CD4-positive, alpha-beta T cell treated with Interferon gamma for 1 hour (primary cell): Measurements from ENCODE around the gene SRPK2.
"Not testable (repeated sequence)": the region's sequence is repeated elsewhere in the genome, so short reads cannot be mapped to it uniquely, and the experiment has no call there.

Source experiments
- DNase-seq: peaks from one replicate; pipeline ENCODE4 v3.0.0-alpha.2; 2020

Gene SRPK2

GRCh38 chr7:105336009-105336408 is 52.7 kb downstream of the SRPK2 start:
- DNase-seq = no peak

DNA sequence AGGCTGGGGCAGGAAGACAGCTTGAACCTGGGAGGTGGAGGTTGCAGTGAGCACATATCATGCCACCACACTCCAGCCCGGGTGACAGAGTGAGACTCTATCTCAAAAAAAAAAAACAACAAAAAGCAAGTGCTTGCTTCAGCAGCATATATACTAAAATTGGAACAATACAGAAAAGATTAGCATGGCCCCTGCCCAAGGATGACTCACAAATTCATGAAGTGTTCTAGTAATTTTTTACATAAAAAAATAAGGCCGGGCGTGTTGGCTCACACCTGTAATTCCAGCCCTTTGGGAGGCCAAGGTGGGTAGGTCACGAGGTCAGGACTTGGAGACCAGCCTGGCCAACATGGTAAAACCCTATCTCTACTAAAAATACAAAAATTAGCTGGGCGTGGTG is 56.1 kb downstream of the SRPK2 start:
- DNase-seq = not testable (repeated sequence)

GRCh38 chr7:105330526-105330925 is 58.2 kb downstream of the SRPK2 start:
- no peak for DNase-seq

DNA sequence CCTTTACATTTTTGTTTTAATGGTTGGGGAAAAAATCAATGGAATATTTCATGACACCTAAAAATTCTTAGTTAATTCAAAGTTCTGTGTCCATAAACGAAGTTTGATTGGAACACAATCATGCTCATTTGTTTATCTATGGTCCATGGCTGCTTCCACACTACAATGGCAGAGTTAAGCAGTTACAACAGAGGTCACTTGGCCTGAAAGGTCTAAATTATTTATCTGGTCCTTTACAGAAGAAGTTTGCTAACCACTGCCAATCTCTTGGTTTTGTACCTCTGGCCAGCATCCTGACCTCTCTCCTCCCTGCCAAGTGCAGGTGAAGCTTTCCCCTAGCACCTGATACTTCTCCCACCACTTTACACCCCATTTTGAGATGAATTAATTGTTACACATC is 61.5 kb downstream of the SRPK2 start:
- no peak for DNase-seq

DNA sequence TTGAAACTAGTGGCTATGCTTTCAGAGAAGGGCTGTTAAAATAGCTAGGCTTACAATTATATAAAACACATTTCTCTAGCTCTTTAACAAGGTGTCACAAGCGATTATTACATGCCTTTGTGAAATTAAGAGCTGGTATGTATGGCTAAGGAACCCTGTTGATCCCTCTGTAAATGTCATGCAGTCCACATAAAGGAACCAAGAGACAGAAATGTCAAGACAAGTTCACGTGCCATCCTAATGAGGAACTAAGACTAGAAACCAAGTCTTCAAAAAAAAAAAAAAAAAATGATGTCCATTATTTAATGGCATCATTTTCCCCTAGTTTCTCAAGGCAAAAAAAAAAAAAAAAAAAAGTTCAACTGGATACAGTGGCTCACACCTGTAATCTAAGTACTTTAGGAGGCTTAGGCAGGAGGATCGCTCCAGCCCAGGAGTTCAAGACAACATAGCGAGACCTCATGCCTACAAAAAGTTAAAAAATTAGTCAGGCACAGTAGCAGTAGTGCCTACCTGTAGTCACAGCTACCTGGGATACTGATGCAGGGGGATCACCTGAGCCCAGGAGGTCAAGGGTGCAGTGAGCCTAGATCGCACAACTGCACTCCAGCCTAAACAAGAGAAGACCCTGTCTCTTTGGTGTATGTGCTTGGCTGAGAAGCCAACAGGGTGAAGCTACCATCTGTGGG is 63.4 kb downstream of the SRPK2 start:
- DNase-seq = no peak

GRCh38 chr7:105324606-105325005 is 64.1 kb downstream of the SRPK2 start:
- not testable (repeated sequence) for DNase-seq

- no peak for DNase-seq
Measured at GRCh38 chr7:105323366-105323765, 65.4 kb downstream of the SRPK2 start.

DNA sequence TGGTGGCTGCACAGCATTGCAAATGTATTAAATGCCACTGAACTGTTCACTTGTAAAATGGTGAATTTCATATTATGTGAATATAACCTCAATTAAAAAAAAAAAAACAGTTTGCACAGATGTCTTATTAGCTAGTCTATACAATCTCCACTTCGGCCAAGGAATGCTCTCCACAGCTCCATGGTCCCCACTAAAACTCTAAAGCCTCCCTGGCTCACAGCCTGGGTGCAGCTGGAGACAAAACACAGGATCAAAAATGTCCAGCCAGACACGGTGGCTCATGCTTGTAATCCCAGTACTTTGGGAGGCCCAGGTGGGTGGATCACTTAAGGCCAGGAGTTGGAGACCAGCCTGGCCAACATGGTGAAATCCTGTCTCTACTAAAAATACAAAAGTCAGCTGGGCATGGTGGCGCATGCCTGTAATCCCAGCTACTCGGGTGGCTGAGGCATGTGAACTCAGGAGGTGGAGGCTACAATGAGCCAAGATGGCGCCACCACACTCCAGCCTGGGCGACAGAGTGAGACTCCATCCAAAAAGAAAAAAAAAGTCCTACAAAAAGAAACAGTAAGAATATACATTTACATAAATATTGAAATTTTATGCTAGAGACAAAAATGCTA is 66.0 kb downstream of the SRPK2 start:
- DNase-seq = no peak

DNA sequence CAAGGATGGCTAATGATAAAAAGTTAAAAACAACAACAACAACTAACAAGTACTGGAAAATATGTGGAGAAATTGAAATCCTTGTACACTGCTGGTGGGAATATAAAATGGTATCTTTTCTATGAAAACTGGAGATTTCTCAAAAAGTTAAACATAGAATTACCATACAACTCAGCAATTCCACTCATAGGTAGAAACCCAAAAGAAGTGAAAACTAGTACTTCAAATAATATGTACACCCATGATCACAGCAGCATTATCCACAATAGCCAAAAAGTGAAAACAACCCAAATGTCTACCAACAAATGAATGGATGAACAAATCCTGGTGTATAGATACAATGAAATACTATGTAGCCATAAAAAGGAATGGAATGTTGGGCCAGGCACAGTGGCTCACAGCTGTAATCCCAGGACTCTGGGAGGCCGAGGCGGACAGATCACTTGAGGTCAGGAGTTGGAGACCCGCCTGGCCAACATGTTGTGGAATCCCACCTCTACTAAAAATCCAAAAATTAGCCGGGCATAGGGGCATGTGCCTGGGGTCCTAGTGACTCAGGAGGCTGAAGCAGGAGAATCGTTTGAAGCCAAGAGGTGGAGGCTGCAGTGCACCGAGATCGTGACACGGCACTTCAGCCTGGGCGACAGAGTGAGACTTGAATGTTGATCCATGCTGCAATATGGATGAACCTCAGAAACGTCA is 66.8 kb downstream of the SRPK2 start:
- DNase-seq = no peak

DNA sequence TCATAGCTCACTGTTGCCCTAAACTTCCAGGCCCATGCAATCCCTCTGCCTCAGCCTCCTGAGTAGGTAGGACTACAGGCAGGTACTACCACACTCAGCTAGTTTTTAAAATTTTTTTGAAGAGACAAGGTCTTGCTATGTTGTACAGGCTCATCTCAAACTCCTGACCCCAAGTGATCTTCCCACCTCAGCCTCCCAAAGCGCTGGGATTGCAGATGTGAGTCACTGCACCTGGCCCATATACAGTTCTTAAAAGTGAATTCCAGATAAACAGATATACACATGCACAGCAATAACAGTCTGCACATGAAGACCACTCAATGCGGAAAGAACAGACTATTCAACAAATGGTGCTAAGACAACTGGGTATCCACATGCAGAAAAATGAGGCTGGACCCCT is 67.8 kb downstream of the SRPK2 start:
- no peak for DNase-seq

GRCh38 chr7:105319578-105319977 is 69.1 kb downstream of the SRPK2 start:
- no peak for DNase-seq

DNA sequence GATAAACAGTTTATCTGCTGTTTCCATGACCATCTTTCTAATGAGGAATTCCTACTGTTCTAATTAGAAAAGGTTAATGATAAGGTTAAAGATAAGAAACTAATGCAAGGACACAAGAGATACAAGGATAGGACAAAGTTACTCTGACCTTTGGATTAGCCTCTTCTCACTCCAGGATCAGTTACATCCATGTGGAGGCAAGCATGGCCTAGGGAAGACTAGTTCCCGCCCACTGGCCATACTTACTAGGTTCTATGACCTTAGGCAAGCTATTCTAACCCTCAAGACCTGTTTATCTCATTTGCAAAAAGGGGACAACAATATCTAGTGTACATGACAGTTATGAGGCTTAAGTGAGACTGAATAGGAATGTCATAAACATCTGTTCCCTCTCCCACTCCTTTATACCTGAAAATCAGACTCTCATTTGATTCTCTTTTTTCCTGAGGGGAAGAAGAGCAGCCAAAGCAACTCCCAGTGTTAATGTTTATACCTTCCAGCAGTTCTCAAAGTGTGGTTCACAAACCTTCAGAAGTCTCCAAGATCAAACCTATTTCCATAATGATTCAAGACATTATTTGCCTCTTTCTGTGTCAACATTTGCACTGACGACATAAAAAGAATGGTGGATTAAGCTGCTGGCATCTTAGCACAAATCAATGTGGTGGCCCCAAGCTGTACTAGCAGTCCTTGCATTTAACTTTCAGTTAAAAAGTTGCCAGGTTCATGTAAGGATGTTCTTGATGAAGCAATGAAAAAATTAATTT is 72.0 kb downstream of the SRPK2 start:
- DNase-seq = no peak

- DNase-seq = no peak
Measured at GRCh38 chr7:105315357-105315756, 73.4 kb downstream of the SRPK2 start.

GRCh38 chr7:105309235-105310169 is 79.2 kb downstream of the SRPK2 start:
- no peak for DNase-seq

DNA sequence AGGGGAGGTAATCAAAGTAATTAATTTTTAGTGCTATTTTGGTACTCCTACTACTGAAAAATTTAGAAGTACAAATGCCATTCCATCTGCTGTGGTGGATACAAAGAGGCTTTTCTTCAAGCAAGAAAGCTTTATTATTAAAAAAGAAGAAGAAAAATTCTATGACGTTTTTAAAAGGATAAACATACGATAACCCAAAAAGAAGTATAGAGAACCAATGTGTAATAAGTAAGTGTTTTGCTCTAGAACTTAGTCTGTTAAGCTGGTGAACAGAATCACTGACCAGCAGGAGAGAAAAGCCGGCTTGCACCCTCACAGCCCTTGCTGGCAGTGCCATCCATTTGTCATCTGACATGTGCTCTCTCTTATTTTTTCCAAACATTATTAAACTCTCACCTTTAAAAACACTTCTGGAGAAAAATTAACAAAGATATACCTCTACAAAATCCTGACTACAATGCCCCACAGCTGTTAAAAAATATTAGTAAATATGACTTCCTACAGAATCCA is 81.5 kb downstream of the SRPK2 start:
- DNase-seq = no peak

DNA sequence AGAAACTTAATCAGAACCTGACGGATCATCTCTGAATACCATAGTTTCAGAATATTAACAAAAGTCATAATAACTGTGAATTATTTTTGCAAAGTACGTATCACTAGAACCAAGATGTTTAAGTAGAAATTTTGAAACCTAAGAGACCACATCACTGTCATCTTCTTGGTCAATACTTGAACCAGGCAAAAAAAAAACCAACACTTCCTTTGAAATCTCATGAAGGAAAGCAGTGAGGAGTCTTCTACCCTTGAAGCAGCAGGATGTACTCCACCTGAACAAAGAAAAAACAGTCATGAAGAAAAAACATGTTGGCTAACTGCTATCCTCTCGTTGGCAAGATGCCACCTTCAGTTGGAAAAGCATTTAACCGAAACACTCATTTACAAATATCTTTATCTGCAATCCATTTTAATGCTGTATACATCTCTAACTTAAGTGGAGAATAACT is 82.4 kb downstream of the SRPK2 start:
- no peak for DNase-seq

DNA sequence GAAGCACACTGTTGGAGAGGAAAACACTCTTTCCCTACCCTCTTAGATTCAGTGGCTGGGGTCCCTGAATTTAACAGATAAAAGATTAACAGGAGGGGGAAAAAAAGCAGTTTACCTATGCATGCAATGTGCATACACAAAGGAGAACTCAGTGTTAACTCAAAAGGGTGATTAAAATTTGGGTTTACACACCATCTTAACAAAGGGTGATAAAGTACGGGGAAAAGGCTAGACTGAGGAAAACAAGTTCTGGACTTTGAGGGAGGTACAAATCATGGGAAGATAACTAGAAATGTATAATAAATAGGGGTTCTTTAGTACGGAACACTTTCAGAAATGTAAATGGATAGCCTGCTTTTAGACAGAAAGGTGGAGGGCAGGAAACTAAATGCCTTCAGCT is 83.1 kb downstream of the SRPK2 start:
- no peak for DNase-seq

DNA sequence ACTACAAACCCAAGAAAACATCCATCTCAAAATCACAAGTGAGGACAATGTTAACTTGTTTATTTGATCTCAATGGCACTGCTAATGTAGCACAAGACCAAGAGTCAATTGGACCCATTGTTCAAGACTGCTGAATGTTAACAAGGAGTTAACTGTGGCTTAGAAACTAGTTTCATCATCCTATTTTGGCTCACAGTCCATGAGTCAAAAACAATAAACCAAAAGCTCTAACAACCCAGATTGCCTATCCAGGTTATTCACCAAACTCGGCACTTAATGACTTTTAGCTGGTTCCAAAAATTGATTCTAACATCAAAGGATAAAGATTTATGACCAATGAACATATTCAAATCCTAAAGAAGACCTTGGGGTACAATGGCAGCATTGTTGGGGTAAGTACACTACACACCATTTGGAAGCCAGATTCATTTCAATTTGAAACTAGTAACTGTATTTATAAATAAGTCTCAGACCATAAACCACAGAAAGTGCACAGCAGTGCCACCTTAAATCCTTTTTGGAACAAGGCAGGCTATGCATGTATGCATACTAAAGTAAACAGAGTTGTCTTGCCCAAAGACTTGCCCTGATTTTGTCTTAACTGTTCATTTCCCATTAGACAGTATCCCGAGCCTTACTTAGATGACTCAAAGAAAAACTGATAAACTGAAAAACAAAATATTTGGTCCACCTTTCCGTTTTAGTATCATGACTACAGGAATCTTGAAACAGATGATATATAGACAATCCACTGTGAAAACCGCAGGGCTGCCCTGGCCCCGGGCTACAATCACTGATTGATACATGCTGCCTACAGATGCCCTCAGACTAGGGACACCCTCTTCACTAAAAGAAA is 84.5 kb downstream of the SRPK2 start:
- DNase-seq = no peak

DNA sequence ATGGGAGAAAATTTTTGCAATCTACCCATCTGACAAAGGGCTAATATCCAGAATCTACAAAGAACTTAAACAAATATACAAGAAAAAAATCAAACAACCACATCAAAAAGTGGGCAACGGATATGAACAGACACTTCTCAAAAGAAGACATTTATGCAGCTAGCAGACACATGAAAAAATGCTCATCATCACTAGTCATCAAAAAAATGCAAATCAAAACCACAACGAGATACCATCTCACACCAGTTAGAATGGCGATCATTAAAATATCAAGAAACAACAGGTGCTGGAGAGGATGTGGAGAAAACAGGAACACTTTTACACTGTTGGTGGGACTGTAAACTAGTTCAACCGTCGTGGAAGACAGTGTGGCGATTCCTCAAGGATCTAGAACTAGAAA is 88.1 kb downstream of the SRPK2 start:
- DNase-seq = not testable (repeated sequence)

DNA sequence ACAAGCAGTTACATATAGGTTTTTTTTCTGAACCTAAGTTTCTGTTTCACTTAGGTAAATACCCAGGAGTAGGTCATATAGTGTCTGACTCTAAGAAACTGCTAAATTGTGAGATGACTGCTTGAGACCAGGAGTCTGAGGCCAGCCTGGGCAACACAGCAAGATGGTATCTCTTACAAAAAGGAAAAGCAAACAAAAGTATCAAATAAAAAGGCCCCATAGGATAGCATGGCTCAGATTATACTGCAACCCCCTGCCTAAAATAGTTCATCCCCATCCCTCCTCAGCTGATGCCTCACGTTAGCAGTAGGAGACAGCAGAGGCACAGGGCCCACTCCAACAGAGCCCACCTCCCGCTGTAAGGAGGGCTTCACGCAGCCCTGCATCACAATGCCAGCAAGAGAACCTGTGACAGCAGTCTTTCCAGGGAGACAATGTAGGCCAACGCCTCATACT is 90.3 kb downstream of the SRPK2 start:
- DNase-seq = no peak

GRCh38 chr7:105297985-105298384 is 90.7 kb downstream of the SRPK2 start:
- no peak for DNase-seq
